PC-3 (cell line): ENCODE data around the gene GRK3. TPM values are rescaled to one million over a fixed set of nuclear protein-coding genes. Genes with fewer than 3 reads are reported as not detected.

Source experiments
- ATAC-seq: fragments of 200-7000 bp; cut with Tn5 transposase; 2 replicates; pipeline ENCODE4 v1.9.1; 2020; ENCODE audit warnings: mild to moderate bottlenecking, moderate library complexity
- BruUV-seq: library from RNA; stranded (reverse); fragments of 400-500 nt; replicated peaks from 2 replicates; lab custom pipeline; 2021; lab: Mats Ljungman, UMichigan
- CTCF ChIA-PET: fragments of 300-600 bp; sonication (Branson Sonifier 250); formaldehyde crosslinking; loops from one replicate; lab custom pipeline; 2022; ENCODE audit warnings: antibody characterized with exemption; lab: Charles Lee
- POLR2A ChIA-PET: fragments of 300-600 bp; sonication (Branson Sonifier 250); formaldehyde crosslinking; loops from one replicate; lab custom pipeline; 2022; ENCODE audit warnings: antibody characterized with exemption; ENCODE audit not compliant: unreplicated experiment; lab: Charles Lee
- DNase-seq: peaks from one replicate; pipeline ENCODE4 v3.0.0-alpha.2; 2015
- H2AFZ ChIP-seq: fragments of 300-600 bp; sonication (generic); 2 replicates; pipeline ENCODE4 v1.6.0; 2016; ENCODE audit warnings: antibody characterized with exemption, low read length
- H3F3A ChIP-seq: fragments of 300-600 bp; sonication (generic); one replicate; pipeline ENCODE4 v1.6.0; 2017; ENCODE audit warnings: antibody characterized with exemption, low read length, control low read depth, mild to moderate bottlenecking; ENCODE audit not compliant: unreplicated experiment
- H3K27ac ChIP-seq: fragments of 300-600 bp; sonication (generic); 2 replicates; pipeline ENCODE4 v1.5.1; 2016; ENCODE audit warnings: mild to moderate bottlenecking, low read length
- H3K27me3 ChIP-seq: fragments of 300-600 bp; sonication (generic); 2 replicates; pipeline ENCODE4 v1.6.1; 2016; ENCODE audit warnings: low read length, mixed read lengths
- H3K36me3 ChIP-seq: fragments of 300-600 bp; sonication (generic); 2 replicates; pipeline ENCODE4 v1.6.1; 2016; ENCODE audit warnings: low read depth, mixed run types, low read length, mixed read lengths
- H3K4me1 ChIP-seq: fragments of 300-600 bp; sonication (generic); 2 replicates; pipeline ENCODE4 v1.5.1; 2016; ENCODE audit warnings: low read length; ENCODE audit not compliant: insufficient read depth
- H3K4me2 ChIP-seq: fragments of 300-600 bp; sonication (generic); 2 replicates; pipeline ENCODE4 v1.6.0; 2016; ENCODE audit warnings: low read length
- H3K4me3 ChIP-seq: fragments of 300-600 bp; sonication (generic); 2 replicates; pipeline ENCODE4 v1.5.1; 2016; ENCODE audit warnings: mild to moderate bottlenecking, low read length, mixed read lengths
- H3K79me2 ChIP-seq: fragments of 300-600 bp; sonication (generic); 2 replicates; pipeline ENCODE4 v1.6.1; 2017; ENCODE audit warnings: low read length, mixed read lengths
- H3K9ac ChIP-seq: fragments of 300-600 bp; sonication (generic); 2 replicates; pipeline ENCODE4 v1.6.0; 2016; ENCODE audit warnings: mild to moderate bottlenecking, low read length
- H3K9me2 ChIP-seq: fragments of 300-600 bp; sonication (generic); replicated peaks from 2 replicates; pipeline ENCODE4 v1.6.1; 2016; ENCODE audit warnings: mixed run types, low read length, mixed read lengths
- H3K9me3 ChIP-seq: fragments of 300-600 bp; sonication (generic); 2 replicates; pipeline ENCODE4 v1.6.1; 2016; ENCODE audit warnings: low read length, mixed read lengths
- H4K20me1 ChIP-seq: fragments of 300-600 bp; sonication (generic); 2 replicates; pipeline ENCODE4 v1.6.1; 2016; ENCODE audit warnings: low read length, mixed read lengths
- CTCF ChIP-seq: fragments of 300-600 bp; sonication (generic); conservative IDR thresholded peaks from 2 replicates; pipeline ENCODE4 v1.5.1; 2017; ENCODE audit warnings: antibody characterized with exemption, low read depth, mild to moderate bottlenecking, low read length
- EZH2 ChIP-seq: fragments of 300-600 bp; sonication (generic); IDR thresholded peaks from one replicate; pipeline ENCODE4 v1.6.1; 2017; ENCODE audit warnings: antibody characterized with exemption, mild to moderate bottlenecking, low read length; ENCODE audit not compliant: unreplicated experiment
- EZH2phosphoT487 ChIP-seq: fragments of 300-600 bp; sonication (generic); IDR thresholded peaks from 2 replicates; pipeline ENCODE4 v1.6.1; 2018; ENCODE audit warnings: mild to moderate bottlenecking, antibody characterized with exemption, low read length, borderline replicate concordance
- intact Hi-C: fragments of 100-400 bp; cut with micrococcal nuclease; formaldehyde crosslinking; loops from 2 replicates; pipeline ENCODE4 v1.9.0; 2023
- total RNA-seq: library from RNA; depleted of rRNA; stranded (reverse); fragments of >200 nt; gene quantifications from 2 replicates; pipeline ENCODE4 v1.2.3, GENCODE V29; 2014

GRK3 gene
- total RNA-seq, 1 experiment from 2014 or later: under 0.01 TPM

GRCh38 chr22:25629613-25630012, 65.1 kb downstream of the GRK3 start:
- Histone ChIP-seq H3K9me2 (no peaks in the 10 kb centered on the region), H4K20me1 (no peaks in the 10 kb centered on the region), H3K27ac (no peak overlapping the region), H3K36me3 (no peaks in the 10 kb centered on the region), H3K9me3 (no peaks in the 10 kb centered on the region), H3F3A (no peaks in the 10 kb centered on the region), H3K4me1 (no peaks in the 10 kb centered on the region), H3K9ac (no peak overlapping the region), H2AFZ (no peak overlapping the region), H3K4me2 (no peak overlapping the region), H3K4me3 (no peak overlapping the region), H3K79me2 (no peaks in the 10 kb centered on the region), H3K27me3 (peaks cover 22% of the 10 kb centered on the region)
- ChIA-PET POLR2A (no interaction called here), CTCF (no interaction called here)
- ATAC-seq (no peak), DNase-seq (no peak)
- no peak for TF ChIP-seq EZH2
- TF ChIP-seq EZH2phosphoT487: no peak
- TF ChIP-seq CTCF: no peak
- intact Hi-C loops: no loop called here
- BruUV-seq: no TSS peak

DNA sequence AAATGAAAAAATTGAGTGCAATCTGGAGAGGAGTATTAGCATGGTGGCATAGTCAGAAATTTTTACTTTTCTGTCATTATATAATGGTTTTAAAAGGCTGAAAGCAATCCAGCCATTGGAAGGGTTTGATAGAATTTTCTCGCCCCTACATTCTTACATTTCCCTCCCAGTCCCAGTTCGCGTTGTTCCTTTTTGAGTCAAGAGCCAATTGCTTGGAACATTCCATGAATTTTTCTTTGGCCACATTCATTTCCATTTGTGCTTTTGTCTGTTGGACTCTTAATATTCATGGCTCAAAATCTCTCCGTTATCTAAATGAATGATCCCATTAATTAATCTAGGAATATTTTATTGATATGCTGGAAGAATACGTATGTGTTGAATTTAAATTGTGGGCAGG, 66.0 kb downstream of the GRK3 start:
- CTCF ChIA-PET: no interaction called here
- no peaks in the 10 kb centered on the region for H3K9me2 ChIP-seq
- DNase-seq (no peak), ATAC-seq (no peak)
- BruUV-seq: no TSS peak
- no peaks in the 10 kb centered on the region for H4K20me1 ChIP-seq
- no peaks in the 10 kb centered on the region for H3K4me1 ChIP-seq
- no peaks in the 10 kb centered on the region for H3K36me3 ChIP-seq
- H3K27ac ChIP-seq: no peak overlapping the region
- H3K9me3 ChIP-seq: no peaks in the 10 kb centered on the region
- H3K4me2 ChIP-seq: no peak overlapping the region
- no peak overlapping the region for H2AFZ ChIP-seq
- H3K79me2 ChIP-seq: no peaks in the 10 kb centered on the region
- H3K27me3 ChIP-seq: peaks cover 29% of the 10 kb centered on the region
- intact Hi-C loops: no loop called here
- H3K4me3 ChIP-seq: no peak overlapping the region
- POLR2A ChIA-PET: no interaction called here
- TF ChIP-seq EZH2phosphoT487 (no peak), EZH2 (no peak), CTCF (no peak)
- H3K9ac ChIP-seq: no peak overlapping the region
- no peaks in the 10 kb centered on the region for H3F3A ChIP-seq

- Histone ChIP-seq H3K4me2 (no peak overlapping the region), H3K9me3 (no peaks in the 10 kb centered on the region), H3F3A (no peaks in the 10 kb centered on the region), H3K27me3 (peaks cover 33% of the 10 kb centered on the region), H3K9ac (no peak overlapping the region), H2AFZ (no peak overlapping the region), H3K36me3 (no peaks in the 10 kb centered on the region), H3K4me3 (no peak overlapping the region), H3K27ac (no peak overlapping the region), H3K9me2 (no peaks in the 10 kb centered on the region), H3K4me1 (no peaks in the 10 kb centered on the region), H4K20me1 (no peaks in the 10 kb centered on the region), H3K79me2 (no peaks in the 10 kb centered on the region)
- no TSS peak for BruUV-seq
- DNase-seq (no peak), ATAC-seq (no peak)
- intact Hi-C loops: no loop called here
- ChIA-PET POLR2A (no interaction called here), CTCF (no interaction called here)
- no peak for TF ChIP-seq CTCF
- no peak for TF ChIP-seq EZH2
Measured at GRCh38 chr22:25636323-25636722, 71.8 kb downstream of the GRK3 start.
